Cerebellar cortex (tissue), 1 donor: ENCODE results near the gene LRRFIP1.
"Not testable (repeated sequence)": the region's sequence is repeated elsewhere in the genome, so short reads cannot be mapped to it uniquely, and the experiment has no call there.

Source experiments
- DNase-seq: peaks from one replicate; pipeline ENCODE4 v3.0.0-alpha.2; 2015; ENCODE audit warnings: low spot score

The LRRFIP1 gene

GRCh38 chr2:237596520-237597195, 30.7 kb upstream of the LRRFIP1 start:
- DNase-seq, result no peak

DNA sequence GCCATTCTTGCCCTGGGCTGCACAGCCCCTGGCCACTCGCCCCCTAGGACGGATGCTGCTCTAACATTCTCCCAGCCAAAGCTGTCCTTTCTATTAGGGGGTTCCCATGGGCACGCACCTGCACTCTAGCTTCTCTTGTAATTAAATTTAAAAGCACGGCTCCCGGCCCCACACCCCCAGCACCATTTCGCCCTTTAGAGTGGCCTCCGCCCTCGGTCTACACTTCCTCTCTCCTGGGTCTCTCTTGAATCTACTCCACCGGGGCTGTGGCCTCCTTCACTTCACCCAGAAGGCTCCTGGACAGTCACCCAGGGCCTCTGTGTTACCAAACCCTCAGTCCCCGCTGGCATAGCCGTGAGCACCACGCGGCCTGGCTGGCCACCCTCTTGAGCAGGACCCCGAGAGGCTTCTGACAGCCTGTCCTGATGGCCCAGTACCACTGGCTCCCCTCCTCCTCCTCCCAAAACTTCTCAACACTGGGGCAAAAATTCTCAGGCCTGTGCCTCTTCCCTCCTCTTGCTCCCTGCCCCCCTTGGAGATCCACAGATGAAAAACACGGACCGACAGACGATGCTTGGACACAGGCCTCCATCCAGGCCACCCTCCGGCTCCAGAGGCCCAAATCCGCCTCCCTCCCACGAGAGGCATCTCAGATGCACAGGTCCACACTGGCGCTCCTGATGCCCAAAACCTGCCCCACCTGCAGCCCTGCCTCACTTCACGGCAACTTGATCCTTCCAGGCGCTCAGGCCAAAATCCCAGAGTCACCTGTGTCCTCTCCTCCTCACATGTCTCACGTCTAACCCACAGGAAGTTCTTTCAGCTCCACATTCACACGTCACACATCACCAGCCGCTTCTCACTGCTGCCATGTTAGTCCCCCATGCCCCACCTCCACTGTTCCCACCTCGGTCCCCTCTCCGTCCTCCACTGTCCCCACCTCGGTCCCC, 29.9 kb upstream of the LRRFIP1 start:
- no peak for DNase-seq

- no peak for DNase-seq
Observed at GRCh38 chr2:237598468-237599208, 28.7 kb upstream of the LRRFIP1 start.

- no peak for DNase-seq
Observed at GRCh38 chr2:237599465-237600110, 27.8 kb upstream of the LRRFIP1 start.

DNA sequence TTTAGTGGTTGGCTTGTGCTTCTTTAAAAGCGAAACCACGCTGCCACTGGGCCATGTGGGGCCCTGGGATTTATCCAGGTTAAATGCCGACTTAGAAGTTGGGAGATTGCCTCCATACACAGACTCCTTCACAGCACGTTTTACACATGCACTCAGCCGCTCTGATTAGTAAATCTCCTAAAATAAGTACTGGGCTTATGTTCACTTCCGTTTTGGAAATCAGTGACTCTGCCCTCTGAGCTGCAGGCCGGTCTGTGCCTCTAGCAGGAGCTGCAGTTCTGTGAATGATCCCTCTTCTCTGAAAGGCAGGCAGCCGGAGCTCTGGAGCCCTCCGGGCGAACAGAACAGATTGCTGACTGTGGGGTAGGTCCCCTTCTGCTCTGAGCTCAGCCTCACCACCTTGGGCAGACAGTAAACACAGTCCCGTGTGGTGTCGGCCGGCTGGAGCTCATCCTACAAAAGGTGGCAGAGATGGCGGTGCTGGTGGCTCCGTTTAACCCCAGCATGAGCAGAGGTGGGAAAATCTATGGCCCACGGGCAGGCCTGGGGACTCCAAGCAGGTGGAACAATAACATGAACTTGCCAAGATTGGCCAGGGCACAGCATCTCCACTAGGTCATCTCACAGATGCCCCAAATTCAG, 27.1 kb upstream of the LRRFIP1 start:
- DNase-seq, result peak; percentile 78

DNA sequence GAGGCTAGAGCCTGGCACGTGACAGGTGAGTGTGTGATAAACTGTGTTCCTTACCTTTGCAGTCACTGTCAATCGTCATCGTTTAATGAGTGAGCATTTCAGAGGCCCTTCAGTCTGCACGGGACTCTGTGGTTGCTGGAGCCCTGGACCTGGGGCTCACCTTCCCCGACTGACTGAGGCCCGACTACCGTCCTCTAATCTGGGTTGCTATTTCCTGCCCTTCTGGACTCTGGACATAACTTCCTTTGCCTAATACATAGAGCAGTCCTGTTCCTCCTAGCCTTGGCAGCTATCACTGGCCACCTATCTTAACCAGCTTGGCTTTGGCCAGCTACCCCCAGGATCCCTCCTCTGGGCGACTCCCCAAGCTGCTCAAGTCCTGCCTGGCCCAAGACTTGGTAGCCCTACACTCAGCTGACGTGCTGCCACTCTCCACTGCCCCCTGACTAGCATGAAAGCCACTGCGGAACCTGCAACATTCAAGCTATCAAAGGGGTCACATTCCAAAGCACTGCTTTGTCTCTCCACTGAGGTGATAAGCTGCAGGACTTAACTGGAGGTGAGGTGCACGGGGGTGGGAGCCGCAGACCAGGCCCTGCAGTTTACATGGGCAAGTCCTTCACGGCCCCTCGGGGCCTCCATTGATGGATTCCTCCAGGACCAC, 25.8 kb upstream of the LRRFIP1 start:
- DNase-seq, result no peak

DNA sequence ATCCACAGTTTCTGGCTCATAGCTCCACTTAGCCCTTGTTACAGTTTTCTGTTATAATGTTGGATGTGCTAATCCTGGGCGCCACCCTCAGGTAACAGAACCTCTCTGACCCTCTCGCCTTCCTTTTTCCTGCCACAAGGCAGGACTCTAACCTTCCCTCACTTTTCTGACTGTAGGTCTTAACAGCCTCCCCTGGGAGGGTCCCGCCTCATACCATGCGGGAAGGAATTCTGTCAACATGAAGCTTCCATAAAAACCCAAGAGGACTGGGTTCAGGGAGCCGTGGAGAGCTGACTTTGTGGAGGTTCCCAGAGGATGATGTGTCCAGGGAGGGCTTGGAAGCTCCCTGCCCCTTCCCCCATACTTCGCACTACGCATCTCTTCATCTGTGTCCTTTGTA, 25.0 kb upstream of the LRRFIP1 start:
- no peak for DNase-seq

- DNase-seq, result no peak
Observed at GRCh38 chr2:237603049-237603717, 24.2 kb upstream of the LRRFIP1 start.

DNA sequence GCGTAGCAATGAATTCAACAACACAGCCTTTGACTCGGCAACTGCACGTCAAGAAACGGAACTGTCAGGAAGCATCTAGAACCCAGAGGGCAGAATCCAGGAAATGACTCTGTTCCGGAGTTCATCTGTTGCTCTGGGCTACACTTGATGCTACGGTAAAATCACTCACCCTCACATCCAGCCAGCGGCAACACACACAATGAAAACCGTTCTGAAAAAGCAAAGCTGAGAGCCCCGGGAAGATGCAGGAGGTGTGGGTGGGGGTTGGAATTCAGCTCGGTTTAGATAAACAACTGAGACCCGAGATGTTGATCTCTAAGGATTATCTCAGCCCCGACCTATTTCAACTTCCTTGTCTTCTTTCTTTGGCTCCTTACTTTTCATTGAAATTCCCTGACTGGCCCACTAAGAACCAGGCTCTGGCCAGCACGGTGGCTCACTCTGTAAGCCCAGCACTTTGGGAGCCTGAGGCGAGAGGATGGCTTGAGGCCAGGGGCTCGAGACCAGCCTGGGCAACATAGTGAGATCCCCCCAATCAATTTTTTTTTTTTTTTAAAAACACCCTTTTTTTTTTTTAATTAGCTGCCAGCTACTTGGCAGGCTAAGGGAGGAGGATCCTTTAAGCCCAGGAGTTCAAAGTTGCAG, 23.5 kb upstream of the LRRFIP1 start:
- no peak for DNase-seq

DNA sequence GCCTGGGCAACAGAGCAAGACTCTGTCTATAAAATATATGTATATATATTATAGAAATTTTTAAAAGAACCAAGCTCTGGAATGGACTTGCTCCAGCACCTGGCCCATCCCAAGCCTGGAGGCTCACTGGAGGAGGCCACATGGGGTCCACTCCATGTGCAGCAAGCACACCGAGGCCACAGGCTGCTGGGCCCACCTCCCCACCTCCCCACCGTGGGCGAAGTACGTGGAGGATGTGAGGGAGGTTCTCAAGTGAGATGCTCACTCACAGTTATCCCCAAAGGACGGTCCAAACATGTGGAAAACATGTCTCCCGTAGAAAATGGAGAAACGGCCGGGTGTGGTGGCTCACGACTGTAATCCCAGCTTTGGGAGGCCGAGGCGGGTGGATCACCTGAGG, 23.0 kb upstream of the LRRFIP1 start:
- DNase-seq, result no peak

DNA sequence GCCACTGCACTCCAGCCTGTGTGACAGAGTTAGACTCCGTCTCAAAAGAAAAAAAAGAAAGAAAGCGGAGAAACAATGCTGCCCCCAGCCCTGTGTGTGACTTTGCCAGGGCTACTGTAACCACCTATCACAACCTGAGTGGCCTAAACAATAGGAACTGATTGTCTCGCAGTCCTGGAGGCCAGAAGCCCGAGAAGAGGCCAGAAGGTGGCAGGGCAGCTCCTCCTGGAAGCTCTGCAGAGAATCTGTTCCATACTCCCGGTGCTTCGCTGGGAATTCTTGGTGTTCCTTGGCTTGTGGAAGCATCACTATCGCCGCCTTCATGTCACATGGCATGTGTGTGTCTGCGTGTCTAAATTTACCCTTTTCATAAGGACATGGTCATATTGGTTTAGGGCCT, 22.4 kb upstream of the LRRFIP1 start:
- DNase-seq, result peak; percentile 34

- not testable (repeated sequence) for DNase-seq
Observed at GRCh38 chr2:237606522-237606921, 20.9 kb upstream of the LRRFIP1 start.

DNA sequence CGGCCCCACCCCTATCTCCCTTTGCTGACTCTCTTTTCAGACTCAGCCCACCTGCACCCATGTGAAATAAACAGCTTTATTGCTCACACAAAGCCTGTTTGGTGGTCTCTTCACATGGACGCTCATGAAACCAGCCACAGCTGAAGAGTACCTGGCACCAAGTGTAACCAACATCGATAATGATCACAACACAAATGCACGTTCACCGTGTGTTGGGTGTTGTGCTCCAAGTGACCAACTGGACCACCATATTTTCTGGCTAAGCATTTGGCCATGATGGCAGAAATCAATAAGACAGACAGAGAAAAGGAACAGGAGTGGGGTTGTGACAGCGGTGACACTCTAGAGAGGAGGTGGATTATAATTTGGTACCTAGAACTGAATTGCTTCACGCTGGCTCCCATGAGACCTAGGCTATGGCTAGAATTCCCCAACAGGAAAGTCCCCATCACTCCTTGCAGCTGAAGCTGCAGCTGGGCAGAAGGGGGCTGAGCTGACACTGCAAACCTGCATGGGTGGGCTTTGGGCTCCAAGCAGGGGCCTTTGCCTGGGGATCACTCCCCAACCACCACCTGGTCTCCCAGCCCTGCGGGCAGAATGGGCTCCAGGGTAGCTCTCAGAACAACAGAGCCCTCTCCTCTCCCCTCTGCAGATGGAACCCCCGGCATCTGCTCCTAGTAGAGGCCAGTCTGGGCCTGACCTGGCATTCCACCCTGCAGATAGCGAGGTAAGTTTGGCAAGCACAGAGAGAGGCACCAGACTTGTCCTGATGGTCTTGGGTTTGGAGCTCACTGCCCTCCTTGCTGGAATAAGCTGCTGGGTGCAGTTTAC, 14.6 kb upstream of the LRRFIP1 start:
- no peak for DNase-seq

GRCh38 chr2:237613679-237614078, 13.7 kb upstream of the LRRFIP1 start:
- DNase-seq, result no peak

GRCh38 chr2:237614151-237614720, 13.2 kb upstream of the LRRFIP1 start:
- DNase-seq, result no peak

GRCh38 chr2:237615631-237616249, 11.6 kb upstream of the LRRFIP1 start:
- DNase-seq, result no peak

DNA sequence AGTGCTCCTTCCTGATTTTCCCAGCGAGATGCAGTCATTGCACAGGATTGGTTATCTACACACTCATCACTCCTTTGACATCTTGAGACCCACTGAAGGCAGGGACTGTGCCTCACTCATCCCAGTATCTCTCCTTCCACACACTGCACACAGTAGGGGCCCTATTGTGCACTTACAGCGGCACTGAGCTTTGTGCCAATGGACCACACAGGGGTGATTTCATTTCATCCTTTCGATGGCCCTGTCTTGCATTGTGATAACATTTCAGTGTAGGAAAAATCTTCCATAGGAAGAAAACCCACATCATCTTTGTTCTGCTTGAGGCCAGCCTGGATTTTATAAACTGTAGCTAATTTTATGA, 11.0 kb upstream of the LRRFIP1 start:
- DNase-seq, result no peak
